ACC112 (cell line): ENCODE data around the gene ZSCAN10.

Experiments used
- H2AFZ ChIP-seq: fragments of 200-600 bp; sonication (generic); one replicate; pipeline ENCODE4 v1.6.0; 2017; ENCODE audit warnings: antibody characterized with exemption, low read length; ENCODE audit not compliant: unreplicated experiment
- H3K27ac ChIP-seq: fragments of 200-600 bp; sonication (generic); 2 replicates; pipeline ENCODE4 v1.5.1; 2014; ENCODE audit warnings: low read depth, mild to moderate bottlenecking, antibody characterized with exemption, low read length, moderate library complexity
- H3K27me3 ChIP-seq: fragments of 200-600 bp; sonication (generic); 2 replicates; pipeline ENCODE4 v1.6.1; 2014; ENCODE audit warnings: mild to moderate bottlenecking, antibody characterized with exemption, low read length, moderate library complexity, mixed read lengths; ENCODE audit not compliant: insufficient read depth
- H3K36me3 ChIP-seq: fragments of 200-600 bp; sonication (generic); 2 replicates; pipeline ENCODE4 v1.6.1; 2016; ENCODE audit warnings: mild to moderate bottlenecking, antibody characterized with exemption, low read length, moderate library complexity, mixed read lengths; ENCODE audit not compliant: insufficient read depth
- H3K4me1 ChIP-seq: fragments of 200-600 bp; sonication (generic); one replicate; pipeline ENCODE4 v1.6.1; 2016; ENCODE audit warnings: low read length, mixed read lengths; ENCODE audit not compliant: insufficient read depth, unreplicated experiment, control insufficient read depth
- H3K4me3 ChIP-seq: fragments of 200-600 bp; sonication (generic); 2 replicates; pipeline ENCODE4 v1.5.1; 2014; ENCODE audit warnings: mild to moderate bottlenecking, low read depth, low read length
- H3K79me2 ChIP-seq: fragments of 200-600 bp; sonication (generic); one replicate; pipeline ENCODE4 v1.6.0; 2016; ENCODE audit warnings: low read length; ENCODE audit not compliant: control insufficient read depth, unreplicated experiment, insufficient read depth

The ZSCAN10 gene

GRCh38 chr16:3133844-3134243 lies 34.8 kb upstream of the ZSCAN10 start:
- peaks cover 41% of the 10 kb centered on the region for H3K79me2 ChIP-seq
- no peaks in the 10 kb centered on the region for H3K27me3 ChIP-seq
- H3K36me3 ChIP-seq = no peaks in the 10 kb centered on the region; the same call in 1 of the 2 replicates
- H3K27ac ChIP-seq = peak overlapping the region; percentile 81; the same call in 1 of the 2 replicates
- H3K4me3 ChIP-seq = peak overlapping the region; percentile 99
- H2AFZ ChIP-seq = peak overlapping the region; percentile 96
- H3K4me1 ChIP-seq = peaks cover 13% of the 10 kb centered on the region

- H3K27me3 ChIP-seq = no peaks in the 10 kb centered on the region
- peaks cover 13% of the 10 kb centered on the region for H3K4me1 ChIP-seq
- H3K79me2 ChIP-seq = peaks cover 36% of the 10 kb centered on the region
- H2AFZ ChIP-seq = no peak overlapping the region
- no peak overlapping the region for H3K4me3 ChIP-seq
- no peak overlapping the region for H3K27ac ChIP-seq
- H3K36me3 ChIP-seq = peaks cover 7% of the 10 kb centered on the region
These were observed 32.8 kb upstream of the ZSCAN10 start for GRCh38 chr16:3131755-3132377.

GRCh38 chr16:3129137-3130131 lies 30.3 kb upstream of the ZSCAN10 start:
- Histone ChIP-seq H2AFZ (no peak overlapping the region), H3K4me3 (peak overlapping the region; percentile 60)

GRCh38 chr16:3127745-3128144 lies 28.7 kb upstream of the ZSCAN10 start:
- H3K4me3 ChIP-seq = no peak overlapping the region
- no peak overlapping the region for H3K27ac ChIP-seq
- H3K4me1 ChIP-seq = peaks cover 5% of the 10 kb centered on the region

More at GRCh38 chr16:3129137-3130131, 30.3 kb upstream of the ZSCAN10 start:
- Histone ChIP-seq H3K36me3 (peaks cover 7% of the 10 kb centered on the region), H3K27me3 (no peaks in the 10 kb centered on the region), H3K4me1 (peaks cover 8% of the 10 kb centered on the region), H3K79me2 (peaks cover 24% of the 10 kb centered on the region), H3K27ac (peak overlapping the region; percentile 11)

GRCh38 chr16:3123986-3124886 lies 25.1 kb upstream of the ZSCAN10 start:
- Histone ChIP-seq H3K36me3 (peaks cover 7% of the 10 kb centered on the region), H3K27me3 (no peaks in the 10 kb centered on the region), H3K27ac (peak overlapping the region; percentile 3; the same call in 1 of the 2 replicates), H2AFZ (peak overlapping the region; percentile 47), H3K79me2 (no peaks in the 10 kb centered on the region), H3K4me3 (peak overlapping the region; percentile 84), H3K4me1 (peaks cover 3% of the 10 kb centered on the region)

More at GRCh38 chr16:3127745-3128144, 28.7 kb upstream of the ZSCAN10 start:
- H3K36me3 ChIP-seq = peaks cover 7% of the 10 kb centered on the region
- peaks cover 9% of the 10 kb centered on the region for H3K79me2 ChIP-seq
- H2AFZ ChIP-seq = no peak overlapping the region
- no peaks in the 10 kb centered on the region for H3K27me3 ChIP-seq

GRCh38 chr16:3122926-3123570 lies 24.0 kb upstream of the ZSCAN10 start:
- no peaks in the 10 kb centered on the region for H3K27me3 ChIP-seq
- H3K36me3 ChIP-seq = peaks cover 7% of the 10 kb centered on the region; the same call in 1 of the 2 replicates
- H3K79me2 ChIP-seq = no peaks in the 10 kb centered on the region
- no peaks in the 10 kb centered on the region for H3K4me1 ChIP-seq
- peak overlapping the region; percentile 84; the same call in 1 of the 2 replicates for H3K4me3 ChIP-seq
- no peak overlapping the region for H2AFZ ChIP-seq
- H3K27ac ChIP-seq = no peak overlapping the region

GRCh38 chr16:3121851-3122467 lies 22.9 kb upstream of the ZSCAN10 start:
- no peaks in the 10 kb centered on the region for H3K4me1 ChIP-seq
- no peaks in the 10 kb centered on the region for H3K79me2 ChIP-seq
- H3K27me3 ChIP-seq = no peaks in the 10 kb centered on the region
- H2AFZ ChIP-seq = no peak overlapping the region
- no peak overlapping the region for H3K27ac ChIP-seq
- no peak overlapping the region for H3K4me3 ChIP-seq
- no peaks in the 10 kb centered on the region; the same call in 1 of the 2 replicates for H3K36me3 ChIP-seq

GRCh38 chr16:3120435-3120834 lies 21.3 kb upstream of the ZSCAN10 start:
- no peaks in the 10 kb centered on the region for H3K4me1 ChIP-seq
- H3K27ac ChIP-seq = no peak overlapping the region
- H3K36me3 ChIP-seq = no peaks in the 10 kb centered on the region
- H2AFZ ChIP-seq = no peak overlapping the region
- H3K4me3 ChIP-seq = no peak overlapping the region
- no peaks in the 10 kb centered on the region for H3K27me3 ChIP-seq
- H3K79me2 ChIP-seq = no peaks in the 10 kb centered on the region

- Histone ChIP-seq H3K4me3 (no peak overlapping the region), H3K4me1 (no peaks in the 10 kb centered on the region), H3K27me3 (no peaks in the 10 kb centered on the region), H2AFZ (no peak overlapping the region), H3K36me3 (no peaks in the 10 kb centered on the region), H3K79me2 (peaks cover 4% of the 10 kb centered on the region), H3K27ac (no peak overlapping the region)
These were observed 20.8 kb upstream of the ZSCAN10 start for GRCh38 chr16:3119701-3120408.
